NCI-H2081 treated with DMSO at 0.1 percent for 48 hours (cell line): ENCODE results near the gene RPTOR.

Source experiments
- DNase-seq: peaks from one replicate; lab custom pipeline; 2025; lab: John Stamatoyannopoulos, UW

Gene RPTOR

GRCh38 chr17:80980397-80981061 lies 435.9 kb downstream of the RPTOR start:
- no peak for DNase-seq

- no peak for DNase-seq
These were observed 436.6 kb downstream of the RPTOR start for GRCh38 chr17:80981062-80981902.

GRCh38 chr17:80981929-80982425 lies 437.3 kb downstream of the RPTOR start:
- DNase-seq = no peak

- DNase-seq = no peak
These were observed 437.9 kb downstream of the RPTOR start for GRCh38 chr17:80982426-80982974.

GRCh38 chr17:80983545-80983944 lies 438.9 kb downstream of the RPTOR start:
- no peak for DNase-seq

- DNase-seq = no peak
These were observed 440.1 kb downstream of the RPTOR start for GRCh38 chr17:80984749-80985148.

GRCh38 chr17:80986046-80986445 lies 441.4 kb downstream of the RPTOR start:
- no peak for DNase-seq

- no peak for DNase-seq
These were observed 442.3 kb downstream of the RPTOR start for GRCh38 chr17:80986816-80987475.

- DNase-seq = no peak
These were observed 443.4 kb downstream of the RPTOR start for GRCh38 chr17:80987941-80988461.

GRCh38 chr17:80989586-80989913 lies 444.9 kb downstream of the RPTOR start:
- no peak for DNase-seq

- DNase-seq = no peak
These were observed 446.4 kb downstream of the RPTOR start for GRCh38 chr17:80990921-80991644.

GRCh38 chr17:80991645-80992076 lies 447.0 kb downstream of the RPTOR start, which contains the start of gene CHMP6:
CHMP6 (plus strand) TSS chr17:80991841; CDS start chr17:80991919, 78 bp downstream.
- no peak for DNase-seq

GRCh38 chr17:80992077-80992947 lies 447.7 kb downstream of the RPTOR start:
- DNase-seq = no peak

GRCh38 chr17:80992948-80993624 lies 448.4 kb downstream of the RPTOR start:
- no peak for DNase-seq

- DNase-seq = no peak
These were observed 450.5 kb downstream of the RPTOR start for GRCh38 chr17:80995131-80995530.

GRCh38 chr17:80996422-80997305 lies 452.0 kb downstream of the RPTOR start:
- no peak for DNase-seq

- no peak for DNase-seq
These were observed 452.9 kb downstream of the RPTOR start for GRCh38 chr17:80997424-80998117.

GRCh38 chr17:80998118-80998747 lies 453.6 kb downstream of the RPTOR start:
- no peak for DNase-seq
